HG03060 (cell line): ENCODE data around the gene TOX4.
"Not testable (repeated sequence)": the region's sequence is repeated elsewhere in the genome, so short reads cannot be mapped to it uniquely, and the experiment has no call there.

Experiments
- ATAC-seq: cut with Tn5 transposase; IDR thresholded peaks from one replicate; pipeline ENCODE4 v1.9.1; 2021; ENCODE audit warnings: low read depth, moderate number of reproducible peaks; ENCODE audit not compliant: unreplicated experiment

TOX4 gene

DNA sequence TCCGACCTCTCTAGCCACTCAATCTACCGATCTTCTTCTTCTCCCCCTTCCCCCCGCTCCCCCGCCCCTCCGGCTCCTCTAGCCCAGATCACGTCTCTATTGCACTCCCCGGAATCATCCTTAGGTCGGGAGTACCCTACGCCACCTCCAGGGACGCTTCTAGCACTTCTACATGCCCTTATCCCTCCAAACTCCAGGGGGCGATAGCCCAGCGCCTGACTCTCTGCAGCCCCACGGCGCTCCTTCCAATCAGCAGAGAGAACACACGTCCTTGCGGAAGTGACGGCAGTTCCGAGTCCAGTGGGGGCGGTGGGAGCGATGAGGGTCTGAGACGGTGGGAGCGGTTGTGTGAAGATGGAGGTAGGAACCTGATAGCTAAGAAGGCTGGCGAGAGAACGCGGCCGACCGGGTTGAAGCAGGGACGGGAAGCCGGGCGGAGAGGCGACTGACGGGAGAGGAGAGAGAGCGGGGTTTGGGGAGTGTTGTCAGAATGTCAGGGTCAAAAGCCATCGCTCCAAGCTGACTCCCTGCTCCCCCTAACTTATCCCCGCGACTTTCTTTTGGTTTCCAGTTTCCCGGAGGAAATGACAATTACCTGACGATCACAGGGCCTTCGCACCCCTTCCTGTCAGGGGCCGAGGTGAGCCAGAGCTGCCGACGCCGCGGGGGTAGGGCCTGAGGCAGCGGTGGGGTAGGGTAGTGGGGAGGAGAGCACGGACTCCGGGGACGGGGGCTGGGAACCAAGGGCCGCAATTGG lies at the start of gene TOX4, which contains the start of gene RAB2B:
TOX4 (plus strand) TSS at position 271 of the 757 bp plus-strand sequence; CDS start at position 355, 84 bp downstream.
RAB2B (minus strand) TSS at position 35 of the 757 bp plus-strand sequence. CDS start 87 bp downstream, outside the sequence.
- ATAC-seq, result peak; percentile 99

DNA sequence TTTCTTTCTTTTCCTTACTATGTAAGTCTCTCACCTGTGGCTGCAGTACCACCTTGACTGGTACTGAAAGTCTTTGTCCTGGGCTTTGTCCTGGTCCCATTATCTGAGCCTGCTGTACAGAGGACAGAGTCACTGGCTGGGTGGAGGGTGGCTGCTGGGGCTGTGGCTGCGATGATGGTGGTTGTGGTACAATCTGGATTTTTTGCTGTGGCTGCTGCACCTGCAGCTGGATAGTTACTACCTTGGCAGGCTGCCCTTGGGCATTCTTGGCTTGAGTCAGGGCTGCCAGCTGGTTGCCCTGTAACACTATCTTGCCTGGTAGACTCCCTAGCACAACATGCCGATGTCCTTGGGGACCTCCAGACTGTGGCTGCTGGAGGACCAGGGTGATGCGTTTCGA lies 48.1 kb upstream of the TOX4 start:
- no peak for ATAC-seq

DNA sequence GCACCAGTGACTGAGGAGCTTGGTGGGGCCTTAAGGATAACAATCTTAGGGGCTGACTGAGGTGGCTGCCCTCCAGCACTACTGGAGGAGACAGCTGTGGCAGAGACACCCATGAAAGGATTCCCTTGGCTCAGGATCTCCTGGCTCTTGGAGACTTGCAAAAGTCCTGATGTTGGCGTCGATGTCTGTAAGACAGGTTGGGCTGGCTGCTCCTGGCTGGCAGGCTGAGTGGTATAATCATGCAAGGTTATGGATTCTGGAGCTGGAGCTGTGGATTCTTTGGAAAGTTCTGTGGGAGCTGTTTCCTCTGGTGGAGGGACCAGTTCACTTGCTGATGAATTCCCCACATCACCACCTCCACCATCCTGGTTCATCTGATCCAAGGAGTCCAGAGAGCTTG lies 45.9 kb upstream of the TOX4 start:
- ATAC-seq, result no peak

DNA sequence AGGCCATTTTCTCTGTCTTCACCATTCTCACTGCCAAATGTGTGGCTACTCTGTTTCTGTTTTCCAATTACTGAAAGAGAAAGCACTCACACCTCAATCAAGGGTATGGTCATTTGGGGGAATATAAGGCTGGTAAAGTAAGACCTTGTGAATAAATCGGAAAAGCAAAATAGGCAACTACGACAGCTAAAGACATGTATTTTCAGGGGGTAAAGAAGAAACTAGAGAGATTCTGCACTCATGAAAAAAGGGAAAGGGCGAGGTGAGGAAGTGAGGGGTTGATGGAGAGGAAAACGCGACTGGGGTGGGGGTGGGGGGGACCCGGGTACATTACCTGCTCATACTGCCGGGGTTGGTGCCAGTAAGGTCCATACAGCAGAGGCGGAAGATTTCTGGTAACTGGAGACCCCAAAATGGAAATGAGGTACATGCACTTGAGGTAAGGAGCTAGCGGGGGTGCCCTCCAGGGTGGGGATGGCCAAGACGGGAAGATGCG lies 40.4 kb upstream of the TOX4 start:
- ATAC-seq, result no peak

DNA sequence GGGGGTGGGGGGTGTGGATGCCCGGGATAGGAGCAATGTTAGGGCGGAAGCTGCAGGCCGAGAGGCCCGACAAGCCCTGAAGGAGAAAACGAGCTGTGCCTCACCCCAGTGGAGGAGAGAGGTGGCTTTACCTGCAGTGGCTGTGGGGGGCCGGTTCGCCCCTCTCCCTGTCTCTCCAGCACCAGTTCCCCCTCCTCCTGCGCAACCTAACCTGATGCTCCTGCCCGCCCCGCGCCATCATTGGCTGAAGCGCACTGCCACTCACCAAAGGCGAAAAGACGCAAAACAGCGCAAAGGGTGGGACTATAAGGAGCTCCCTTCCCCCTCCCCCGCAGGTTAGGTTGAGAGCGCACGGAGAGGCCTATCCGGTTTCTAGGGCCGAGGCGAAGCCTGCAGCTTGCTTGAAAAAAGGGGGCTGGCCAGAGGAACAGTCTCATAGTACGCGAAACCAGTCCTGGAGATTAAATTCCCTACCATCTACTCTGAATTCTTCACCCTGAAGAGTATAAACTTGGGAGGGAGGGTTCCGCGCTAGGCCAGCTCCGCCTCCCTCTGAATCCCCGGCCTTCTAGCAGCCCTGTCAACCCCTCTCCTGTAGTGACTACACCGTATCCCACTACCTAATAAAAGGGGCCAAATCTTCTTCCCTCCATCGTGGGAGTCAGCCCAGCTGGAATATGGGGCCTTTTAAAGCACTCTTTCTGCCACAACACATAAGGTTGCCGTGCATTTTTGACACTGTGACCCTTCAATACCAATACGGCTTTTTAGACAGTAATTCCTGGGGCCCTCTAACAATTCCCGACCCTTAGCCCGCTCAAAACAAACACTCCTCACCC lies 39.7 kb upstream of the TOX4 start:
- peak; percentile 87 for ATAC-seq

DNA sequence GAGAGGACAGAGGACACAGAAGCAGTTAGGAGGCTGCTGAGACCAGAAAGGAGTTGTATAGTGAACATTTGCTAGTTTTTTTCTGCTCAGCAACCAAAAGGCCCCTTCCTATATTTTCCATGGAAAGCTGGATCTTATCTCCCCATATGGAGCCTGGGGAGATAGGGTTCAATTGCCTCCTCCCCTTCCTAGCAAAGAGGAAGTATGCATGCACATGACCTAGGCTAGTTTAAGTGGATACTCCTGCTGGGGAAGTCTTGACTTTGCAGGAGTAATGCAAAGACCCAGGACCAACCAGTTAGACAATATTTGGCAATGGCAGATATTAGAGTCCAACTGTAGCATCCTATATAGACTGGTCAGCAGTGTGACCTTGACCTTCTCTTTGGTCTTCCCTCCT lies 36.1 kb upstream of the TOX4 start:
- ATAC-seq, result no peak

DNA sequence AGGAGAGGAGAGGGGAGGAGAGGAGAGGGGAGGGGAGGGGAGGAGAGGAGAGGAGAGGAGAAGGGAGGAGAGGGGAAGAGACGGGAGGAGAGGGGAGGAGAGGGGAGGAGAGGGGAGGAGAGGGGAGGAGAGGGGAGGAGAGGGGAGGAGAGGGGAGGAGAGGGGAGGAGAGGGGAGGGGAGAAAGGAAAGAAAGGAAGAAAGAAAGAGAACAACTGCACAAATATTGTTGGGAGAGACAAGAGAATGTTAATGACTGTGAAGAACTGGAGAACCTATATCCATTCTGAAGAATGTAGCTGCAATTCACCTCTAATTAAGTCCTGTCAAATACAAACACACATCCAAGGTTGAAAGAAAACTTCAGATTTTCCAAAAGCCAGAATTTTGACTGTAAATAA lies 34.3 kb upstream of the TOX4 start:
- not testable (repeated sequence) for ATAC-seq

DNA sequence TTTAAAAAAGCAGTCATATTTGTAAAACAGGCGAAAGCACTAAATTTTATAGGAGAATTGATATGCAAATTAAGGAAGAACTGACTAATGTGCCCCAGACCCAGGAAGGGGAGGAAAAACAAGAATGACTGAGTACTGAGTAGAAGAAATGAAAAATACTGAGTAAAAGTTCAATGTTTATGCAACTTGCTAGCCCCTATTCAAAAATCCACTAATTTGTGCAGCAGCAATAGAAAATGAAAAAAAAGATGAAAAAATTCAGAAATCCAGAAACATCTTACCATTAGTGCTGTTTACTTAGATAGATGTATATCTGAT lies 27.1 kb upstream of the TOX4 start:
- ATAC-seq, result no peak

DNA sequence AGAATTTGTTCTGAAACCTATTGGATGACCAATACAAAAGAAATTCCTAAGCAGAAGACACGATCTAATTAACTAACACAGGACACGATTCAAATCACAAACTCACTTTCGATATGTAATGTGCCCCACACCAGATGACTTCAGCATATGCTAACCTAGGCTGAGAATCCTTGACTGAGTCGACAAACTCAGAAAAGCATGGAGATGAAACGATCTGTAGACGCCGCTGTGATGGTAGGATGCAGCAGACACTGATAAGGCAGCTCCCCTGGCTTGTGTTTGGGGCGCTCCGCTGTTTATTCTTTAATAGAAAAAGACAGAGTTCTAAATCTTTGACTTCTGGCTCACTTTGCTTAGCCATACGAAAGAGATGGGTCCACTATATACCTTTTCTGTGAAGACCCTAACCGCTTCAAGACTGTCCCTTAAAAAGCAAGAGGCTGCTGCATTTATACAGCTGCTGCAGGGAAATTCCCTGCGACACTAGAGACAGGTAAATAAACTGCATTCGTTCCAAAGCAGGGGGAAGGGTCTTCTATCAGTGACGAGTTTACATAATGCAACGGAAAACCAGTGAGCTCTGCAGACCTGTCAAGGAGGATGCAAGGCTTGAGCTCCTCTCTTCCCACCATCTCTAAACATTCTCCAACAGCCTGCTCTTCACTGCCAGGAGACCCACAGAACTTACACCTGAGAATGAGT lies 22.0 kb upstream of the TOX4 start:
- no peak for ATAC-seq

DNA sequence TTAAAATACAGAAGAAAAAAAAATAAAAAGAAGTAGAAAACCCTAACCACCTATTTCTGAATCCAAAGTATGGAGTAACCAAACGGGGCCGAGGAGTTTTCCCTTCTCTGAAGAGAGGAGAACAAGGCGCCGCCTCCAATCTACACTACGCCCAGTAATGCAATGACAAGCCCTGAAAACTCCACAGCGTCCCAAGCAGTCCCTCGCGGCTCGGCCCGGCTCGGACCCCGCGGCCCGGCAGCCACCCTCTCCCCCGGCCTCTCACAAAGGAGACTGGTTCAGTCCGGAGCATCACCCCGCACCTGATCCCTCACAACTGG lies 21.4 kb upstream of the TOX4 start:
- ATAC-seq, result no peak

DNA sequence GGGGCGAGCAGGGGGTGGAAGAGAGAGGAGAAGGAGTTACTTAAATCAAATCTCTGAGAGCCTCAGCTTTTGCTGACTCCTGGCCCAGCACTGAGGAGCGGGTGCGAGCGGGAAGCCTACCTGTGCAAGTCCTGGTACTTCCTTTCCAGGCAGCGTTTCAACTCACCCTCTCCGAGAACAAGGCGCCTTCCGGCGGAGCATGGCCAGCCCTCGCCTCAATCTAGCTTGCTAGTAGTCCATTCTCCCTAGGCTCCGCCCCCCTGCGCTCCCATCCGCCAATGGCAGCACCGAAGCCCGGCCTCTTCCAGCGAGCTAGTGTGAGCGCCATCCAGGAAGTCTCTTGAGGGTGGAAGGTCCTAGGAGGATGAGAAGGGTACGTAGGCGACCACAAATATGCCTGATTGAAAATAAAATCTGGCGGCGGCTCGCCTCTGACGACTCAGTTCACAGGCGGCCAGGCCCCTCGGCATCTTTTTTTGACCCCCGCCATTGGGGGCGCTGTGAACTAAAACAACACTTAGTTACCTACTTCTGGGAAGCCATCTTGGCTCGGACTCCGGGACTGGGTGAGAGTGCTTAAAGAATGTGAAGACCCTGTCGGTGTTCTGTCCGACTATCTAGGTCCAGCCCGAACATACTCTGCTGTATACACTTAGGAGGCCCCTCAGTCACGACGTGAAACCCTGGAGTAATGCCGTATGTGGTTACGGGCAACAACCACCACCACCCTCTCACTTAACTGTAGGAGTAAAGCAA lies 20.9 kb upstream of the TOX4 start, which contains the start of gene CHD8:
CHD8 (minus strand) TSS at position 212 of the 756 bp plus-strand sequence. CDS start 24,480 bp downstream, outside the sequence.
- peak; percentile 97 for ATAC-seq

DNA sequence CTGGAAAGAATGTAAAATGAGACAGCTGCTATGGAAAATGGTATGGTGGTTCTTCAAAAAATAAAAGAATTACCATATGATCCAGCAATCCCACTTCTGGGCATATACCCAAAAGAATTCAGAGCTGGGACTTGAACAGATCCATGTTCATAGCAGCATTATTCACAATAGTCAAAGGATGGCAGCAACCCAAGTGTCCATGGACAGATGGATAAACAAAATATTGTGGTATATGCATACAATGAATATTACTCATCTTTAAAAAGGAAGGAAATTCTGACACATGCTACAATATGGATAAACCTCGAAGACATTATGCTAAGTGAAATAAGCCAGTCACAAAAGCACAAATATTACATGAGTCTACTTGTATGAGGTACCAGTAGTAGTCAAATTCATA lies 9.4 kb upstream of the TOX4 start:
- ATAC-seq, result no peak

DNA sequence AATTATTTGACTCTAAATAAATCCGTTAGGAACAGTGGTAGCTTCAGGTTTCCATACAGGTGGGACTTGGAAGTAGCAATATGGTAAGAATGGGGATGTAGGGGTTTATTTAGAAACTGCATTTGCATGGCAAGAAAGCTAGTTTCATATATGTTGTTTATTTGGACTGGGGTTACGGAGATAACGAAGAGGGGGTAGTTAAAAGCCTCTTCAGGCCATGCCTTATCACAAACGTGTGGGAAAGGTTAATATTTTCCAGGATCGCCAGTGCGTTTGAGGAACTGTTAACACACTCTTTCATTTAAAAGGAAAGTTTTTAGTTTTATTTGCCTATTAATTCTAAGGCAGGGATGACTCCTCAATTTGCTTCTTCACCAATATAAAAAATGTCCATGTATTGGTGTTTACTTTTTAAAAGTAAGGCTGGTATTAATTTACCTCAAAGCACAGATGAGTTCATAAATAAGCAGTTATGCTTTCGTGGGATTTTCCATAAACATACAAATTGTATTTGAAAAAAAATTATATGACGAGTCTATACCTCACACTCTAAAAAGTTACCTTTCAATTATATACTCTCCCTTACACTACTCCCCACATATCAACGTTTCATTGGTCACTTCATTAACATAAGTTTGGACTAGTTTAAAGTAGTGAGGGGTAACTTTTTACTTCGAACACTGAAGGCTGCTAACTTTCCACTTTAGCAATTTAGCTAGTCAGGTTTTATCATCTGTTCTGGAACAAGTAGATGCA lies 1.1 kb upstream of the TOX4 start:
- peak; percentile 4 for ATAC-seq

DNA sequence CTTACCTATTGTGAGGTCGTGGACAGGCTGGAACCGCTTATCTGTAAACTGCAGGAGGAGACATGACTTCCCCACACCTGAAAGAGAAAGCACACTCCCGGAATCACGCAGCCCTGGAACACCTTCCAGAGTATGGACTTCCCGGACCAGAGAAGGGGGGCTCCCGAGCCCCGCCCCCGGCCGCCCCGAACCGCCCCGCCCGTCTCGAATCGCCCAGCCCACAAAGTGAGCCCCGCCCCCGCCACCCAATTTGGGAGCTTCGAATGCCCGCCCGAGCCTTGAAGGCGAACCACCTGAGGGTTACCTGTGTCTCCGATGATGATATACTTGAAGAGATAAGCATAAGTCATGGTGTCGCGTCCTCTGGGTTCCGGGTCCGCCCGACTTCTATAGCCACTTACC lies 471 bp upstream of the TOX4 start:
- peak; percentile 2 for ATAC-seq

DNA sequence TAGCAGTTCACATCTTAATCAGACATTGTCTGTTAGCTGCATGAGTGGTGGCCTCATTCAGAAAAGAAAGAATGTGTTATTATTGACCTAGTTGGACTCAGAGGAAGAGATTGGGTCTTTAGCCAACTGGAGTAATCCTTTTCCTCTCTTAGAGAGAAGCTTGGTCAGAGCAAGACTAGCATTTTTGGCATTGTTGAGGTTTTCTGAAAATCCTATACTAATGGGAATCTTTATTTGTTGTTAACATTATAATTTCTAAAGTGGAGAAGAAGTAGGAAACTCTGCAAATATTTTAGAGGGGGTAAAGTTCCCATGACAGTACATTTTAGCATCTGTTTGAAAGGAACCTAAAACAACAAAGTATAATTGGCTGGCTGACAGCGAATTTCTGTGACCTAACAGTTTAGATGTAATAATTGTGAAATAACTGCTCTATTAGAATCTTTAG lies 9.7 kb downstream of the TOX4 start:
- no peak for ATAC-seq

DNA sequence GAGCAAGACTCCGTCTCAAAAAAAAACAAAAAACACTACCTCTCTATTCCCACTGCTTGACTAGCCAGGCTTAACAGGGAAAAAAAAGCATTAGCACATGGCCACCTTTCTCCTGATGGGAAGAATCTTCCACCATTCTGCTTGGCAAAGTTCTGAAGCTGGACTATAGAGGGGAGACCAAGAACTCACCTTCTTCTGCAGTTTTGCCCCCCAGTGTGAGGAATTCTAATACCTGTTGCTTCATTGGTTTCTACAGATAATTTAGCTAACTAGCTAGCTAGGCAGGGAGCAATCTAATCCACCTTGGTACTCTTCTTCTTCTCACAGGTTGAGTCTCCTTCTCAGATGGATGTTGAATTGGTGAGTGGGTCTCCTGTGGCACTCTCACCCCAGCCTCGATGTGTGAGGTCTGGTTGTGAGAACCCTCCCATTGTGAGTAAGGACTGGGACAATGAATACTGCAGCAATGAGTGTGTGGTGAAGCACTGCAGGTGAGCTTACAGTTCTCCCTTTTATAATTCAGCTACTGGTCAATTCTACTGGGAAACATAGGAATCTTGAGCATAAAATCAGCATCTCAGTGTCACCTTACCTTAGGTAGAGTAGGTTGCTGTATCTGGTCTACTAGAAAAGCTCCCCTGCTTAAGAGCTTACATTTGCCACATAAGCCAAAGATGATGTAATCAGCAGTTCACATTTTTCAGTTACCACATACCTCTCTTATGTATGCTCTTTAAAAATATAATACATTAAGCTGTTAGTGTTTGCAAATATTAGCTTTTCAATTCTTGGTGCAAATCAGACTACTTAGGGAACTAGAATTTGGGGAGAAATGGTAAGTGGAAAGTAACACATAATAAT lies 18.1 kb downstream of the TOX4 start:
- no peak for ATAC-seq

DNA sequence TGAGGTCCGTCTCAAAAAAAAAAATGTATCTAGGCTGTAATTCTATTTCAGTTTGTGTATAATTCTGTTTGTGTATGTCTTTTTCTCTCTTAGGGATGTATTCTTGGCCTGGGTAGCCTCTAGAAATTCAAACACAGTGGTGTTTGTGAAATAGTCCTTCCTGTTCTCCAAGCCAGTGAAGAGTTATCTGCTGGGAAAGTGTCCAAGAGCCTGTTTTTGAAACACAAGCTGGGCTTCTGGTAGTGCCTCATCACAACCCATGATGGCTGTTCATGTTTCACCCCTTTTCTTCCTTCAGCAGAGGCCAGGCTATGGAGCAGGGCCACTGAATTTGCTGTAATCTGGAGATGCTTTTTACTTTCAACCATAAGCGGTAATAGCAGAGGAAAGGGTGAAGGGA lies 19.5 kb downstream of the TOX4 start:
- ATAC-seq, result no peak
